Measurements from ENCODE around the gene INPP4A. TPM values are rescaled to one million over a fixed set of nuclear protein-coding genes. Genes with fewer than 3 reads are reported as not detected.

Gene INPP4A
- total and polyA plus RNA-seq, 9 of the 15 experiments (the other 6 are each of a cell fraction or from before 2014, with no cell fraction given) = 1.8 to 15.7 (median 8.3) TPM

DNA sequence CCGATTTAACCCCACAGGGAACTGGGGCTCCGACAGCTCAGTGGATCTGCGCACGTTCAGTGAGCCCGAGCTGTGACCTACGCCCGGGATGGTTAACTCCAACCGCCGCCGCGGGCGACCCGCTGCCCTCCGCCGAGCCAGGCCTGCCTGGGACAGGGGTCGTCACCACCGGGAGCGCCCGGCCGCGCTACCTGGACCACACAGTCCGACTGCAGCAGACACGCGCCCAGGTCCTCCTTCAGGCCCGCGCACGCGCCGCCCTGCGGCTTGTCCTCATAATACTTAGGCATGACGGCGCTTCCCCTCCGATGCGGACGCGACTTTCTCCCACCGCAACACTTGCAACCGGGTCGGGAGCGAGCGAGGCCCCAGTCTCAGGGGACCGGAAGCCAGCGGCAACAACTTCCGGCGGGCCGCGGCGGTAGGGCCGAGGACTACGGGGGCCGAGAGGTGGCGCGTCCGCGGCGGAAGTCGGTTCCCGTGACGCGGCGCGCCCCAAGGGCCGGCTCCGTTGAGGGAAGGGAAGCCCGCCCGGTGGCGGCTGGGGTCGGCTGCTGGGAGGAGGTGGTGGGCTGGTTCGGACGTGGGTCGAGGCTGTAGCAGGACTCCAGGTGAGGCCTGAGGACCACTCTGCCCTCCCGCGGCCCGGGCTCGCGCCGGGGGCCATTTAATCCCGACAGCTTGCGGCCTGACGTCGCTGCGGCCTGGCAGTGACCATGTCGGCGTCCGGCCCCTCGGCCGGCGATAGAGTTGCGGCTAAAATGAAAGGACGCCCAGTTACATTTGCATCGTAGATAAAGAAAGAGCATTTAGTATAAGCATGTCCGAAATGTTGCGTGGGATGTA, 163.7 kb downstream of the INPP4A start, which contains the start of the genes COA5 and UNC50 (continued):
- TF ChIP-seq SP2 (IDR thresholded peaks at IDR 0.05; ENCODE audit: extremely low read depth, low read depth, low read length, poor library complexity, severe bottlenecking) = no peak
- no peak for TF ChIP-seq SMARCA4 (IDR thresholded peaks at IDR 0.05)
- TF ChIP-seq ZEB2 (IDR thresholded peaks at IDR 0.05) = no peak
- 0 out of 2 replicates have a peak, but pooled peaks have one; percentile 32 for TF ChIP-seq JUN (IDR thresholded peaks at IDR 0.05; ENCODE audit: borderline replicate concordance, low read depth, low read length)
- TF ChIP-seq JUN (CRISPR knock-in tag; IDR thresholded peaks at IDR 0.05; ENCODE audit: borderline replicate concordance) = no peak
- TF ChIP-seq, protein P1, sequence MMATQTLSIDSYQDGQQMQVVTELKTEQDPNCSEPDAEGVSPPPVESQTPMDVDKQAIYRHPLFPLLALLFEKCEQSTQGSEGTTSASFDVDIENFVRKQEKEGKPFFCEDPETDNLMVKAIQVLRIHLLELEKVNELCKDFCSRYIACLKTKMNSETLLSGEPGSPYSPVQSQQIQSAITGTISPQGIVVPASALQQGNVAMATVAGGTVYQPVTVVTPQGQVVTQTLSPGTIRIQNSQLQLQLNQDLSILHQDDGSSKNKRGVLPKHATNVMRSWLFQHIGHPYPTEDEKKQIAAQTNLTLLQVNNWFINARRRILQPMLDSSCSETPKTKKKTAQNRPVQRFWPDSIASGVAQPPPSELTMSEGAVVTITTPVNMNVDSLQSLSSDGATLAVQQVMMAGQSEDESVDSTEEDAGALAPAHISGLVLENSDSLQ (IDR thresholded peaks at IDR 0.05) = peak; percentile 57; the same call in 1 of the 2 replicates
- no peak for TF ChIP-seq ZNF77 (CRISPR knock-in tag; IDR thresholded peaks at IDR 0.05)
- TF ChIP-seq, protein P2, sequence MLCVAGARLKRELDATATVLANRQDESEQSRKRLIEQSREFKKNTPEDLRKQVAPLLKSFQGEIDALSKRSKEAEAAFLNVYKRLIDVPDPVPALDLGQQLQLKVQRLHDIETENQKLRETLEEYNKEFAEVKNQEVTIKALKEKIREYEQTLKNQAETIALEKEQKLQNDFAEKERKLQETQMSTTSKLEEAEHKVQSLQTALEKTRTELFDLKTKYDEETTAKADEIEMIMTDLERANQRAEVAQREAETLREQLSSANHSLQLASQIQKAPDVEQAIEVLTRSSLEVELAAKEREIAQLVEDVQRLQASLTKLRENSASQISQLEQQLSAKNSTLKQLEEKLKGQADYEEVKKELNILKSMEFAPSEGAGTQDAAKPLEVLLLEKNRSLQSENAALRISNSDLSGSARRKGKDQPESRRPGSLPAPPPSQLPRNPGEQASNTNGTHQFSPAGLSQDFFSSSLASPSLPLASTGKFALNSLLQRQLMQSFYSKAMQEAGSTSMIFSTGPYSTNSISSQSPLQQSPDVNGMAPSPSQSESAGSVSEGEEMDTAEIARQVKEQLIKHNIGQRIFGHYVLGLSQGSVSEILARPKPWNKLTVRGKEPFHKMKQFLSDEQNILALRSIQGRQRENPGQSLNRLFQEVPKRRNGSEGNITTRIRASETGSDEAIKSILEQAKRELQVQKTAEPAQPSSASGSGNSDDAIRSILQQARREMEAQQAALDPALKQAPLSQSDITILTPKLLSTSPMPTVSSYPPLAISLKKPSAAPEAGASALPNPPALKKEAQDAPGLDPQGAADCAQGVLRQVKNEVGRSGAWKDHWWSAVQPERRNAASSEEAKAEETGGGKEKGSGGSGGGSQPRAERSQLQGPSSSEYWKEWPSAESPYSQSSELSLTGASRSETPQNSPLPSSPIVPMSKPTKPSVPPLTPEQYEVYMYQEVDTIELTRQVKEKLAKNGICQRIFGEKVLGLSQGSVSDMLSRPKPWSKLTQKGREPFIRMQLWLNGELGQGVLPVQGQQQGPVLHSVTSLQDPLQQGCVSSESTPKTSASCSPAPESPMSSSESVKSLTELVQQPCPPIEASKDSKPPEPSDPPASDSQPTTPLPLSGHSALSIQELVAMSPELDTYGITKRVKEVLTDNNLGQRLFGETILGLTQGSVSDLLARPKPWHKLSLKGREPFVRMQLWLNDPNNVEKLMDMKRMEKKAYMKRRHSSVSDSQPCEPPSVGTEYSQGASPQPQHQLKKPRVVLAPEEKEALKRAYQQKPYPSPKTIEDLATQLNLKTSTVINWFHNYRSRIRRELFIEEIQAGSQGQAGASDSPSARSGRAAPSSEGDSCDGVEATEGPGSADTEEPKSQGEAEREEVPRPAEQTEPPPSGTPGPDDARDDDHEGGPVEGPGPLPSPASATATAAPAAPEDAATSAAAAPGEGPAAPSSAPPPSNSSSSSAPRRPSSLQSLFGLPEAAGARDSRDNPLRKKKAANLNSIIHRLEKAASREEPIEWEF (CRISPR knock-in tag; IDR thresholded peaks at IDR 0.05) = no peak
- TF ChIP-seq, protein P3, sequence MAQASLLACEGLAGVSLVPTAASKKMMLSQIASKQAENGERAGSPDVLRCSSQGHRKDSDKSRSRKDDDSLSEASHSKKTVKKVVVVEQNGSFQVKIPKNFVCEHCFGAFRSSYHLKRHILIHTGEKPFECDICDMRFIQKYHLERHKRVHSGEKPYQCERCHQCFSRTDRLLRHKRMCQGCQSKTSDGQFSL (CRISPR knock-in tag; IDR thresholded peaks at IDR 0.05) = no peak
- TF ChIP-seq, protein P3 (tag; IDR thresholded peaks at IDR 0.05) = no peak
- TF ChIP-seq, protein P4, sequence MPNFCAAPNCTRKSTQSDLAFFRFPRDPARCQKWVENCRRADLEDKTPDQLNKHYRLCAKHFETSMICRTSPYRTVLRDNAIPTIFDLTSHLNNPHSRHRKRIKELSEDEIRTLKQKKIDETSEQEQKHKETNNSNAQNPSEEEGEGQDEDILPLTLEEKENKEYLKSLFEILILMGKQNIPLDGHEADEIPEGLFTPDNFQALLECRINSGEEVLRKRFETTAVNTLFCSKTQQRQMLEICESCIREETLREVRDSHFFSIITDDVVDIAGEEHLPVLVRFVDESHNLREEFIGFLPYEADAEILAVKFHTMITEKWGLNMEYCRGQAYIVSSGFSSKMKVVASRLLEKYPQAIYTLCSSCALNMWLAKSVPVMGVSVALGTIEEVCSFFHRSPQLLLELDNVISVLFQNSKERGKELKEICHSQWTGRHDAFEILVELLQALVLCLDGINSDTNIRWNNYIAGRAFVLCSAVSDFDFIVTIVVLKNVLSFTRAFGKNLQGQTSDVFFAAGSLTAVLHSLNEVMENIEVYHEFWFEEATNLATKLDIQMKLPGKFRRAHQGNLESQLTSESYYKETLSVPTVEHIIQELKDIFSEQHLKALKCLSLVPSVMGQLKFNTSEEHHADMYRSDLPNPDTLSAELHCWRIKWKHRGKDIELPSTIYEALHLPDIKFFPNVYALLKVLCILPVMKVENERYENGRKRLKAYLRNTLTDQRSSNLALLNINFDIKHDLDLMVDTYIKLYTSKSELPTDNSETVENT (CRISPR knock-in tag; IDR thresholded peaks at IDR 0.05) = peak; percentile 40
- TF ChIP-seq BRD9 (IDR thresholded peaks at IDR 0.05; ENCODE audit: low read depth, partially characterized antibody) = peak; percentile 58
- peak in 1 of 2 experiments; percentile 26; a peak in 1 of 4 replicates for TF ChIP-seq SIX5 (IDR thresholded peaks at IDR 0.05; ENCODE audit: borderline replicate concordance in 1 of 2, insufficient read depth in 1 of 2, low read depth in 1 of 2, low read length in 2 of 2)
- TF ChIP-seq CAMTA2 (CRISPR knock-in tag; conservative IDR thresholded peaks at IDR 0.05) = 0 out of 2 replicates have a peak, but pooled peaks have one; percentile 44
- no peak for TF ChIP-seq ZNF354B (CRISPR knock-in tag; IDR thresholded peaks at IDR 0.05)
